HCT116 (cell line): ENCODE data around the gene RYR2. TPM values are rescaled to one million over a fixed set of nuclear protein-coding genes. Genes with fewer than 3 reads are reported as not detected.

Experiments used
- ATAC-seq: fragments of 200-7000 bp; cut with Tn5 transposase; 2 replicates; pipeline ENCODE4 v1.9.1; 2020; ENCODE audit warnings: mild to moderate bottlenecking, moderate library complexity
- BruUV-seq: library from RNA; stranded (reverse); fragments of 400-500 nt; replicated peaks from 2 replicates; lab custom pipeline; 2021; lab: Mats Ljungman, UMichigan
- CTCF ChIA-PET: fragments of 300-600 bp; sonication (Branson Sonifier 250); formaldehyde crosslinking; loops from one replicate; lab custom pipeline; 2021; ENCODE audit warnings: antibody characterized with exemption; lab: Charles Lee
- POLR2A ChIA-PET: fragments of 300-600, 350-600 bp; sonication (Branson Sonifier 250); formaldehyde crosslinking; loops from one replicate; lab custom pipeline; 2021; ENCODE audit warnings: antibody characterized with exemption; lab: Charles Lee
- RAD21 ChIA-PET, 2 experiments: fragments of 300-600 bp; sonication (Branson Sonifier 250); formaldehyde crosslinking; loops; one replicate each; lab custom pipeline; 2023; ENCODE audit warnings: low total read pairs in 2 of 2; ENCODE audit not compliant: uncharacterized antibody in 2 of 2, unreplicated experiment in 2 of 2, low non-redundant PET in 1 of 2; lab: Charles Lee
- DNase-seq: peaks from one replicate; pipeline ENCODE4 v3.0.0-alpha.2; 2010; ENCODE audit warnings: low read depth, low spot score
- H2AFZ ChIP-seq: fragments of 200-600 bp; shearing (Covaris generic), sonication (generic); 2 replicates; pipeline ENCODE4 v1.6.1; 2017; ENCODE audit warnings: low read depth, mixed run types, mixed read lengths, antibody characterized with exemption, low read length; ENCODE audit not compliant: poor library complexity, severe bottlenecking
- H3K27ac ChIP-seq: 2 replicates; pipeline ENCODE4 v1.5.1; 2012; ENCODE audit warnings: low read depth, low read length
- H3K27me3 ChIP-seq: fragments of 200-600 bp; sonication (generic); 2 replicates; pipeline ENCODE4 v1.6.1; 2016; ENCODE audit warnings: mixed run types, low read length, mixed read lengths; ENCODE audit not compliant: insufficient read depth
- H3K36me3 ChIP-seq, 2 experiments: fragments of 200-500 bp in 1 of 2; fragments of 200-600 bp in 1 of 2; sonication (Bioruptor generic) in 1 of 2; sonication (generic) in 1 of 2; 2 replicates each; pipeline versions ENCODE4 v1.5.1 to v1.6.1; 2014 to 2016; ENCODE audit warnings: low read length in 2 of 2, inconsistent platforms in 1 of 2, mixed read lengths in 1 of 2, mixed run types in 1 of 2; ENCODE audit not compliant: insufficient read depth in 2 of 2, control insufficient read depth in 1 of 2
- H3K4me1 ChIP-seq, 2 experiments: fragments of 200-600 bp in 1 of 2; sonication (generic) in 1 of 2; 2 replicates each; pipeline versions ENCODE4 v1.5.1 to v1.6.1; 2012 to 2017; ENCODE audit warnings: low read length in 2 of 2, inconsistent platforms in 1 of 2, mild to moderate bottlenecking in 1 of 2, mixed read lengths in 1 of 2, mixed run types in 1 of 2, moderate library complexity in 1 of 2; ENCODE audit not compliant: insufficient read depth in 2 of 2, control insufficient read depth in 1 of 2
- H3K4me2 ChIP-seq: fragments of 200-600 bp; sonication (generic); 2 replicates; pipeline ENCODE4 v1.6.1; 2017; ENCODE audit warnings: mixed run types, low read length, mixed read lengths
- H3K4me3 ChIP-seq, 2 experiments: fragments of 200-600 bp in 1 of 2; sonication (generic) in 1 of 2; replicated peaks in 1 of 2; 2 replicates each; pipeline ENCODE4 v1.5.1; 2011 to 2016; ENCODE audit warnings: low read length in 2 of 2, control low read depth in 1 of 2, low read depth in 1 of 2, mild to moderate bottlenecking in 1 of 2, mixed read lengths in 1 of 2, mixed run types in 1 of 2
- H3K79me2 ChIP-seq: fragments of 200-600 bp; sonication (generic); 2 replicates; pipeline ENCODE4 v1.6.1; 2017; ENCODE audit warnings: mild to moderate bottlenecking, mixed run types, low read length, moderate library complexity, mixed read lengths; ENCODE audit not compliant: insufficient read depth
- H3K9ac ChIP-seq: fragments of 200-600 bp; sonication (generic); 2 replicates; pipeline ENCODE4 v1.6.1; 2016; ENCODE audit warnings: low read length, mixed read lengths
- H3K9me2 ChIP-seq: fragments of 200-600 bp; sonication (generic), shearing (Covaris generic); 2 replicates; pipeline ENCODE4 v1.6.1; 2017; ENCODE audit warnings: mixed run types, mild to moderate bottlenecking, moderate library complexity; ENCODE audit not compliant: insufficient read depth
- H3K9me3 ChIP-seq, 2 experiments: fragments of 200-500 bp in 1 of 2; fragments of 200-600 bp in 1 of 2; sonication (Bioruptor generic) in 1 of 2; sonication (generic) in 1 of 2; 2 replicates each; pipeline ENCODE4 v1.6.1; 2014 to 2017; ENCODE audit warnings: low read length in 2 of 2, mixed read lengths in 2 of 2, inconsistent platforms in 1 of 2, low read depth in 1 of 2, mild to moderate bottlenecking in 1 of 2, mixed run types in 1 of 2, moderate library complexity in 1 of 2; ENCODE audit not compliant: control insufficient read depth in 1 of 2, insufficient read depth in 1 of 2
- H4K20me1 ChIP-seq: fragments of 200-600 bp; sonication (generic), shearing (Covaris generic); 2 replicates; pipeline ENCODE4 v1.6.1; 2017; ENCODE audit warnings: mixed run types, mild to moderate bottlenecking, moderate library complexity; ENCODE audit not compliant: insufficient read depth
- EGR1 ChIP-seq: IDR thresholded peaks from 2 replicates; pipeline ENCODE4 v1.6.1; 2012; ENCODE audit warnings: low read depth
- ELF1 ChIP-seq: IDR thresholded peaks from 2 replicates; pipeline ENCODE4 v1.6.1; 2012; ENCODE audit warnings: low read depth, borderline replicate concordance
- TCF7L2 ChIP-seq: IDR thresholded peaks from 2 replicates; pipeline ENCODE4 v1.7.0; 2011; ENCODE audit warnings: borderline replicate concordance, inconsistent platforms; ENCODE audit not compliant: insufficient read depth, insufficient read length; ENCODE audit errors: extremely low read depth
- ZFX ChIP-seq: fragments of 450-650 bp; IDR thresholded peaks from 2 replicates; pipeline ENCODE4 v1.6.1; 2017
- ZNF274 ChIP-seq: fragments of 200-500 bp; sonication (Bioruptor generic); IDR thresholded peaks from 2 replicates; pipeline ENCODE4 v1.6.1; 2014; ENCODE audit warnings: mild to moderate bottlenecking, low read depth, low read length, inconsistent platforms
- intact Hi-C: fragments of 100-400 bp; cut with micrococcal nuclease; formaldehyde crosslinking; loops from 2 replicates; pipeline ENCODE4 v1.10.0; 2022
- total RNA-seq: library from RNA; stranded (reverse); gene quantifications from one replicate; pipeline ENCODE4 v1.2.1, GENCODE V29; 2021; ENCODE audit not compliant: unreplicated experiment
- TF ChIP-seq, protein P1 (sequence below): IDR thresholded peaks from 2 replicates; pipeline ENCODE4 v1.6.1; 2012; ENCODE audit warnings: low read depth
- TF ChIP-seq, protein P2 (sequence below): IDR thresholded peaks from 2 replicates; pipeline ENCODE4 v1.6.1; 2012

Gene RYR2
- total RNA-seq, 1 experiment from 2014 or later = 0.02 TPM

GRCh38 chr1:237610157-237610556 is 568.2 kb downstream of the RYR2 start:
- BruUV-seq = no TSS peak
- CTCF ChIA-PET = no interaction called here
- Histone ChIP-seq H2AFZ (no peak overlapping the region), H3K9ac (no peak overlapping the region), H3K4me3 (no peak overlapping the region), H3K9me3 (peaks cover 0 to 2% of the 10 kb centered on the region in 2 experiments; a peak in 2 of 4 replicates), H3K79me2 (no peaks in the 10 kb centered on the region), H3K4me1 (no peaks in the 10 kb centered on the region), H3K27me3 (no peaks in the 10 kb centered on the region), H3K4me2 (no peak overlapping the region), H4K20me1 (no peaks in the 10 kb centered on the region), H3K27ac (no peak overlapping the region), H3K36me3 (no peaks in the 10 kb centered on the region), H3K9me2 (no peaks in the 10 kb centered on the region)
- POLR2A ChIA-PET = no interaction called here
- DNase-seq = no peak
- no peak for TF ChIP-seq TCF7L2
- intact Hi-C loops = no loop called here
- RAD21 ChIA-PET = no interaction called here
- ATAC-seq = no peak

DNA sequence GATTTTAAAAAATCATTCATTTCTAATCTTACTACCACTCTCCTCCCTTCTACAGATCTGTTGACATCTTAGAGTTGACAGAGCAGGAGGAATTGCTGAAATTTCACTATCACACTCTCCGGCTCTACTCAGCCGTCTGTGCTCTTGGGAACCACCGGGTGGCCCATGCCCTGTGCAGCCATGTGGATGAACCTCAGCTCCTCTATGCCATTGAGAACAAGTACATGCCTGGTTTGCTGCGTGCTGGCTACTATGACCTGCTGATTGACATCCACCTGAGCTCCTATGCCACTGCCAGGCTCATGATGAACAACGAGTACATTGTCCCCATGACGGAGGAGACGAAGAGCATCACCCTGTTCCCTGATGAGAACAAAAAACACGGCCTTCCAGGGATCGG is 572.0 kb downstream of the RYR2 start:
- no peaks in the 10 kb centered on the region for H3K9me2 ChIP-seq
- no peaks in the 10 kb centered on the region for H3K4me1 ChIP-seq
- no peak overlapping the region for H3K9ac ChIP-seq
- no peak overlapping the region for H2AFZ ChIP-seq
- H3K4me2 ChIP-seq = no peak overlapping the region
- H3K27ac ChIP-seq = no peak overlapping the region
- H4K20me1 ChIP-seq = no peaks in the 10 kb centered on the region
- POLR2A ChIA-PET = no interaction called here
- no peaks in the 10 kb centered on the region for H3K79me2 ChIP-seq
- intact Hi-C loops = loop anchor here (1.0 kb wide), 1 partner anchor 31 kb away; no protein-coding TSS in a partner anchor
- H3K9me3 ChIP-seq = peaks cover 11 to 15% of the 10 kb centered on the region in 2 experiments; a peak in 2 of 4 replicates
- no TSS peak for BruUV-seq
- ATAC-seq = no peak
- CTCF ChIA-PET = no interaction called here
- TF ChIP-seq, protein P1, sequence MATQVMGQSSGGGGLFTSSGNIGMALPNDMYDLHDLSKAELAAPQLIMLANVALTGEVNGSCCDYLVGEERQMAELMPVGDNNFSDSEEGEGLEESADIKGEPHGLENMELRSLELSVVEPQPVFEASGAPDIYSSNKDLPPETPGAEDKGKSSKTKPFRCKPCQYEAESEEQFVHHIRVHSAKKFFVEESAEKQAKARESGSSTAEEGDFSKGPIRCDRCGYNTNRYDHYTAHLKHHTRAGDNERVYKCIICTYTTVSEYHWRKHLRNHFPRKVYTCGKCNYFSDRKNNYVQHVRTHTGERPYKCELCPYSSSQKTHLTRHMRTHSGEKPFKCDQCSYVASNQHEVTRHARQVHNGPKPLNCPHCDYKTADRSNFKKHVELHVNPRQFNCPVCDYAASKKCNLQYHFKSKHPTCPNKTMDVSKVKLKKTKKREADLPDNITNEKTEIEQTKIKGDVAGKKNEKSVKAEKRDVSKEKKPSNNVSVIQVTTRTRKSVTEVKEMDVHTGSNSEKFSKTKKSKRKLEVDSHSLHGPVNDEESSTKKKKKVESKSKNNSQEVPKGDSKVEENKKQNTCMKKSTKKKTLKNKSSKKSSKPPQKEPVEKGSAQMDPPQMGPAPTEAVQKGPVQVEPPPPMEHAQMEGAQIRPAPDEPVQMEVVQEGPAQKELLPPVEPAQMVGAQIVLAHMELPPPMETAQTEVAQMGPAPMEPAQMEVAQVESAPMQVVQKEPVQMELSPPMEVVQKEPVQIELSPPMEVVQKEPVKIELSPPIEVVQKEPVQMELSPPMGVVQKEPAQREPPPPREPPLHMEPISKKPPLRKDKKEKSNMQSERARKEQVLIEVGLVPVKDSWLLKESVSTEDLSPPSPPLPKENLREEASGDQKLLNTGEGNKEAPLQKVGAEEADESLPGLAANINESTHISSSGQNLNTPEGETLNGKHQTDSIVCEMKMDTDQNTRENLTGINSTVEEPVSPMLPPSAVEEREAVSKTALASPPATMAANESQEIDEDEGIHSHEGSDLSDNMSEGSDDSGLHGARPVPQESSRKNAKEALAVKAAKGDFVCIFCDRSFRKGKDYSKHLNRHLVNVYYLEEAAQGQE = no peak
- TF ChIP-seq ZNF274 = no peak
- TF ChIP-seq EGR1 = no peak
- TF ChIP-seq TCF7L2 = no peak
- TF ChIP-seq, protein P2, sequence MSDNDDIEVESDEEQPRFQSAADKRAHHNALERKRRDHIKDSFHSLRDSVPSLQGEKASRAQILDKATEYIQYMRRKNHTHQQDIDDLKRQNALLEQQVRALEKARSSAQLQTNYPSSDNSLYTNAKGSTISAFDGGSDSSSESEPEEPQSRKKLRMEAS = no peak
- TF ChIP-seq ELF1 = no peak
- no peak for TF ChIP-seq ZFX
- H3K4me3 ChIP-seq = no peak overlapping the region
- no peaks in the 10 kb centered on the region for H3K27me3 ChIP-seq
- no peak for DNase-seq
- RAD21 ChIA-PET = no interaction called here
- H3K36me3 ChIP-seq = no peaks in the 10 kb centered on the region
